Measurements from ENCODE around the gene HNRNPCL1.
"Not testable (repeated sequence)": the region's sequence is repeated elsewhere in the genome, so short reads cannot be mapped to it uniquely, and the experiment has no call there.

The HNRNPCL1 gene

DNA sequence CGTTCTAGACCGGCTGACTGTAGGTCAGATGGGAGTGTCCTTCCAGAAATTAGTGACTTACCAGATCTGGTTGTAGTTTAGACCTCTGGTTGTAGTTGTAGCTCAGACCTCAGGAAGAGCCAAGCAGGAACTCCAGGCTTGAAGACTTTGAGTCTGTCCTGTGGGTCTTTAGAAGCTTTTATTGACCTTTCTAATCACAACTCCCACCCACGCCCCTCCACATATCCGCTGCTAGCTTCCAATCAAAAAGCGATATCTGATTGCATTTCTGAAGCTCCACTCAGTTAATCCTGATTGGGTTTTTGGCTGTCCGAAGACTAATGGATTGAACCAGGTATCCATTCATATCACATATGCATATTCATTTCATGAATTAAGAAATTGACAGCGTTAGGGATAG is at the start of gene HNRNPCL1:
Gene HNRNPCL1 (minus strand): TSS at position 101 of the 400 bp plus-strand sequence. CDS start 431 bp downstream, outside the sequence.
- DNase-seq (ENCODE audit: low read depth); H3K4me3 ChIP-seq (ENCODE audit: low read depth, low read length): not testable (repeated sequence)

DNA sequence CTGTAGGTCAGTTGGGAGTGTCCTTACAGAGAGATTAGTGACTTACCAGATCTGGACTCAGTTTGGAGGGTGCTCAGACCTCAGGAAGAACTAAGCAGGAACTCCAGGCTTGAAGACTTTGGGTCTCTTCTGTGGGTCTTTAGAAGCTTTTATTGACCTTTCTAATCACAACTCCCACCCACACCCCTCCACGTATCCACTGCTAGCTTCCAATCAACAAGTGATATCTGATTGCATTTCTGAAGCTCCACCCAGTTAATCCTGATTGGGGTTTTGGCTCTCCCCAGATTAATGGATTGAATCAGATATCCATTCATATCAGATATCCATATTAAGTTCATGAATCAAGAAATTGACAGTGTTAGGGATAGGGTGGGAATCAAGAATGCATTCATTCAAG is 49.6 kb upstream of the HNRNPCL1 start, which contains the start of gene PRAMEF10:
Gene PRAMEF10 (minus strand): TSS at position 101 of the 400 bp plus-strand sequence. CDS start 2,423 bp downstream, outside the sequence.
- not testable (repeated sequence) for DNase-seq (ENCODE audit: low read depth); H3K4me3 ChIP-seq (ENCODE audit: low read depth, low read length)

DNA sequence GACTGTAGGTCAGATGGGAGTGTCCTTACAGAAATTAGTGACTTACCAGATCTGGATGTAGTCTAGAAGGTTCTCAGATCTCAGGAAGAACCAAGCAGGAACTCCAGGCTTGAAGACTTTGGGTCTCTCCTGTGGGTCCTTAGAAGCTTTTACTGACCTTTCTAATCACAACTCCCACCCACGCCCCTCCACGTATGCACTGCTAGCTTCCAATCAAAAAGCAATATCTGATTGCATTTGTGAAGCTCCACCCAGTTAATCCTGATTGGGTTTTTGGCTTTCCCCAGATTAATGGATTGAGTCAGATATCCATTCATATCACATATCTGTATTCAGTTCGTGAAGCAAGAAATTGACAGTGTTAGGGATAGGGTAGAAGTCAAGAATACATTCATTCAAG is 37.6 kb upstream of the HNRNPCL1 start, which contains the start of gene PRAMEF4:
Gene PRAMEF4 (minus strand): TSS at position 101 of the 400 bp plus-strand sequence. CDS start 2,807 bp downstream, outside the sequence.
- DNase-seq (ENCODE audit: low read depth); H3K4me3 ChIP-seq (ENCODE audit: low read depth, low read length): not testable (repeated sequence)

DNA sequence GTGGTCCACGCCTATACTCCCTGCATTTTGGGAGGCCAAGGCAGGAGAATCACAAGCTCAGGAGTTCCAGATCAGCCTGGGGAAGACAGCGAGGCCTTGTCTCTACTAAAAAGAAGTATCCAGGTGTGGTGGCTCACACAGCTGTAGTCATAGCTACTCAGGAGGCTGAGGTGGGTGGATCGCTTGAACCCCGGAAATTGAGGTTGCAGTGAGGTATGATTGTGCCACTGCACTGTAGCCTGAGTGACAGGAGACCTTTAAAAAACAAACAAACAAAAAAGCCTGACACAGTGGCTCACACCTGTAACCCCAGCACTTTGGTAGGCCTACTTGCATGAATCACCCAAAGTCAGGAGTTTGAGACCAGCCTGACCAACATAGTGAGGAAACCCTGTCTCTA is 29.9 kb upstream of the HNRNPCL1 start:
- not testable (repeated sequence) for H3K4me3 ChIP-seq (ENCODE audit: low read depth, low read length); DNase-seq (ENCODE audit: low read depth)

DNA sequence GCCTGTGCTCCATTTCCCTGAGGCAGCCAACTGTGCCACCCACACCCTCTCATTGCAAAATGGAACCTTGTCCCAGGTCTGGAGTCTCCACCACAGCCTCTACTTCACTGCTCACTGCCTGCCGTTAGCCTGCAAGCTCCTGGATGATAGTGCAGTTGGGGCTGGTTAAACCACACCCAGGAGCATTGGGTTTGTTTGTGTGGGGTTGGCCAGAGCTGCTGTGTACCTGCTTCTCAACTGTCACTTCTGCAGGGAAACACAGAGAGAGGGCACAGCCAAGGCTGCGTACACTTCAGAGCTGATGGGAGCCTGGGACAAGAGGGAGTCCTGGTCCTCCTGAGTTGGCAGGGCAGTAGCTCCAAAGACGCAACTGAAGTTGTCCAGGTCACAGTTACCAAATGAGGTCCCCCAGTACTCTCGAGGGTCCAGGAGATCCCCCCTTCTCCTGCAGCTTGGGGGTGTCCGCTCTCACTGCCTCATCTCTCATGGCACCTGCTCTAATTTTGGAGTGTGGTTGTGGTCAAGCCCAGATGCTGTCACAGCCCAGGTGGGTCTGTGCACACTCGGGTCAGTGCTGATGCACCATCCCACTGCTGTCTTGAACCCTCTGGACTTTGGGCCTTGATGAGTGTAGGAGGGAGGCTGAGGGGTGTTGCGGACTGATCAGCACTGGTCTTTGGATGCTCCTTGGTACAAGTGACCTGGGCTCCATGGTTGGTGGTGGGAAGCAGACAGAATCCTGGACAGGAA is 14.8 kb upstream of the HNRNPCL1 start:
- H3K4me3 ChIP-seq (ENCODE audit: low read depth, low read length); DNase-seq (ENCODE audit: low read depth): not testable (repeated sequence)

DNA sequence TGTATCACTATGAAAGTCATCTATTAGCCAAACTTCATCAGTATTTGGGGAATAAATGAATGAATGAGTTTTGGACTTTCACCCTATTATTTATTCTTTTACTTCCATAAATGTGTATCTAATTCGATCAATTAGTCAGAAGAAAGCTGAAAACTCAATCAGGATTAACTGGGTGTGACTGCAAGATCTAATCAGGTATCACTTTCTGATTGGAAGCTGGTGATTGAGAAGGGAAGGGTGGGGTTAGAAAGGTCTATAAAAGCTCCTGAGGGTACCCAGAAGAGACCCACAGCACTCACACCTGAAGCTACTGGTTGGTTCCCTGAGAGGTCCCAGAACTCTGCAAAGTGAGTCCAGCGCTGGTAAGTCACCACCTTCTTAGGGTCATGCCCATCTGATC is 8.3 kb upstream of the HNRNPCL1 start, which contains the start of gene PRAMEF2:
Gene PRAMEF2 (plus strand): TSS at position 301 of the 400 bp plus-strand sequence. CDS start 1,924 bp downstream, outside the sequence.
- not testable (repeated sequence) for H3K4me3 ChIP-seq (ENCODE audit: low read depth, low read length); DNase-seq (ENCODE audit: low read depth)

DNA sequence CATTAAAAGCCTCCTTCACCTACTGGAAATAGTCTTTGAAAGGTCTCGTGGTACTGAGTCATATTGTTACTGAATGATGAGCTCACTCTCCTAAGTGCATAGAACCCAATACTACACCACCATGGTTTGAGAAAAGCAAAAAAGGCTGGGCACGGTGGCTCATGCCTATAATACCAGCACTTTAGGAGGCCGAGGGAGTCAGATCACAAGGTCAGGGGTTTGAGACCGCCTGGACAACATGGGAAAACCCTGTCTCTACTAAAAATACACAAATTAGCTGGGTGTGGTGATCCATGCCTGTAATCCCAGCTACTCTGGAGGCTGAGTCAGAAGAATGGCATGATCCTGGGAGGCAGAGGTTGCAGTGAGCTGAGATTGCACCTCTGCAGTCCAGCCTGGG is 3.3 kb upstream of the HNRNPCL1 start:
- TF ChIP-seq, protein P1, sequence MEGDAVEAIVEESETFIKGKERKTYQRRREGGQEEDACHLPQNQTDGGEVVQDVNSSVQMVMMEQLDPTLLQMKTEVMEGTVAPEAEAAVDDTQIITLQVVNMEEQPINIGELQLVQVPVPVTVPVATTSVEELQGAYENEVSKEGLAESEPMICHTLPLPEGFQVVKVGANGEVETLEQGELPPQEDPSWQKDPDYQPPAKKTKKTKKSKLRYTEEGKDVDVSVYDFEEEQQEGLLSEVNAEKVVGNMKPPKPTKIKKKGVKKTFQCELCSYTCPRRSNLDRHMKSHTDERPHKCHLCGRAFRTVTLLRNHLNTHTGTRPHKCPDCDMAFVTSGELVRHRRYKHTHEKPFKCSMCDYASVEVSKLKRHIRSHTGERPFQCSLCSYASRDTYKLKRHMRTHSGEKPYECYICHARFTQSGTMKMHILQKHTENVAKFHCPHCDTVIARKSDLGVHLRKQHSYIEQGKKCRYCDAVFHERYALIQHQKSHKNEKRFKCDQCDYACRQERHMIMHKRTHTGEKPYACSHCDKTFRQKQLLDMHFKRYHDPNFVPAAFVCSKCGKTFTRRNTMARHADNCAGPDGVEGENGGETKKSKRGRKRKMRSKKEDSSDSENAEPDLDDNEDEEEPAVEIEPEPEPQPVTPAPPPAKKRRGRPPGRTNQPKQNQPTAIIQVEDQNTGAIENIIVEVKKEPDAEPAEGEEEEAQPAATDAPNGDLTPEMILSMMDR (conservative IDR thresholded peaks at IDR 0.05; ENCODE audit: low read depth, low read length): no peak

DNA sequence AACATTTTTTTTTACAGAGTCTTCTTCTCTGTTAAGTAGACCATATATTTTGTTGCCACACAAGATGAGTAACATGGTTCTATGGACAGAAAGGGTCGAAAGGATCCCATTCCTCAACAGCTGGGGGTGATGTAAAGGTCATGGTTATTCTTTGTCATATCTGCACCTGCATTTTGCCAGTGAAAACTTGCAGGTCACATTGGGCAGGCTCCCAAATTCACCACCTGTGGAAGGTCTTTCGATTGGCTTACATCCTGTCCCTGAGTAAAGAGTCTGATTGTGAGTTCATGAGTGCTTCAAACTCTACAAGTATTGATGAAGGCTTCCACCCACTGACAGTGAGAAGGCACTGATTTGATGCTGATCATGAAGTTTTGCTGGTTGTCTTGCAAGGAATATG is 15.3 kb downstream of the HNRNPCL1 start:
- not testable (repeated sequence) for DNase-seq (ENCODE audit: low read depth); H3K4me3 ChIP-seq (ENCODE audit: low read depth, low read length)

More for the DNA sequence above, 3.3 kb upstream of the HNRNPCL1 start:
- no peak for DNase-seq (ENCODE audit: low read depth)
- no peak overlapping the region for H3K4me3 ChIP-seq (ENCODE audit: low read depth, low read length)

DNA sequence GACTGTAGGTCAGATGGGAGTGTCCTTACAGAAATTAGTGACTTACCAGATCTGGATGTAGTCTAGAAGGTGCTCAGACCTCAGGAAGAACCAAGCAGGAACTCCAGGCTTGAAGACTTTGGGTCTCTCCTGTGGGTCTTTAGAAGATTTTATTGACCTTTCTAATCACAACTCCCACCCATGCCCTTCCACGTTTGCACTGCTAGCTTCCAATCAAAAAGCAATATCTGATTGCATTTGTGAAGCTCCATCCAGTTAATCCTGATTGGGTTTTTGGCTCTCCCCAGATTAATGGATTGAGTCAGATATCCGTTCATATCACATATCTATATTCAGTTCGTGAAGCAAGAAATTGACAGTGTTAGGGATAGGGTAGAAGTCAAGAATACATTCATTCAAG is 17.2 kb downstream of the HNRNPCL1 start, which contains the start of gene PRAMEF11:
Gene PRAMEF11 (minus strand): TSS at position 101 of the 400 bp plus-strand sequence. CDS start 2,621 bp downstream, outside the sequence.
- not testable (repeated sequence) for DNase-seq (ENCODE audit: low read depth); H3K4me3 ChIP-seq (ENCODE audit: low read depth, low read length)

DNA sequence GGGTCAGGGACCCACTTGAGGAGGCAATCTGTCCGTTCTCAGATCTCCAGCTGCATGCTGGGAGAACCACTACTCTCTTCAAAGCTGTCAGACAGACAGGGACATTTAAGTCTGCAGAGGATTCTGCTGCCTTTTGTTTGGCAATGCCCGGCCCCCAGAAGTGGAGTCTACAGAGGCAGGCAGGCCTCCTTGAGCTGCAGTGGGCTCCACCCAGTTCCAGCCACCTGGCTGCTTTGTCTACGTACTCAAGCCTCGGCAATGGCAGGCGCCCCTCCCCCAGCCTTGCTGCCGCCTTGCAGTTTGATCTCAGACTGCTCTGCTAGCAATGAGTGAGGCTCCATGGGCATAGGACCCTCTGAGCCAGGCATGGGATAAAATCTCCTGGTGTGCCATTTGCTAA is 29.5 kb downstream of the HNRNPCL1 start:
- DNase-seq (ENCODE audit: low read depth); H3K4me3 ChIP-seq (ENCODE audit: low read depth, low read length): not testable (repeated sequence)

DNA sequence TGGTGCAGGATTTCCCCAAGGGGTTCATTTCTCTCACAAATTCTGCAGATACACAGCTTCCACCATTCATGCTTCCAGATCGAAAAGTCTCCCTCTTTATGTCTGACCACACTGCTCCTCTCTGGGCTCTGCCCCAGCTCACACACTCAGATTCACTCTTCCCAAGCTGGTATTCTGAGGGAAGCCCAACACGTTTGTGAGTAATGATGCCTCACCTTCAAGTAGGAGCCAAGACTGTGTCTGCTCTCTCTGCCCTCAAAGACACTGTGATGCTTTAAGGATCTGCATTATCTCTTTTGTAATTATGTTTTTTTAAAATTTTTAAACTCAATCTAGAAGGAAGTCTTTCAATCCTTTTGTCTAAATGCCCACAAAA is 37.1 kb downstream of the HNRNPCL1 start:
- H3K4me3 ChIP-seq (ENCODE audit: low read depth, low read length): no peak overlapping the region
- TF ChIP-seq, protein P1 (conservative IDR thresholded peaks at IDR 0.05; ENCODE audit: low read depth, low read length): no peak
- DNase-seq (ENCODE audit: low read depth): no peak

DNA sequence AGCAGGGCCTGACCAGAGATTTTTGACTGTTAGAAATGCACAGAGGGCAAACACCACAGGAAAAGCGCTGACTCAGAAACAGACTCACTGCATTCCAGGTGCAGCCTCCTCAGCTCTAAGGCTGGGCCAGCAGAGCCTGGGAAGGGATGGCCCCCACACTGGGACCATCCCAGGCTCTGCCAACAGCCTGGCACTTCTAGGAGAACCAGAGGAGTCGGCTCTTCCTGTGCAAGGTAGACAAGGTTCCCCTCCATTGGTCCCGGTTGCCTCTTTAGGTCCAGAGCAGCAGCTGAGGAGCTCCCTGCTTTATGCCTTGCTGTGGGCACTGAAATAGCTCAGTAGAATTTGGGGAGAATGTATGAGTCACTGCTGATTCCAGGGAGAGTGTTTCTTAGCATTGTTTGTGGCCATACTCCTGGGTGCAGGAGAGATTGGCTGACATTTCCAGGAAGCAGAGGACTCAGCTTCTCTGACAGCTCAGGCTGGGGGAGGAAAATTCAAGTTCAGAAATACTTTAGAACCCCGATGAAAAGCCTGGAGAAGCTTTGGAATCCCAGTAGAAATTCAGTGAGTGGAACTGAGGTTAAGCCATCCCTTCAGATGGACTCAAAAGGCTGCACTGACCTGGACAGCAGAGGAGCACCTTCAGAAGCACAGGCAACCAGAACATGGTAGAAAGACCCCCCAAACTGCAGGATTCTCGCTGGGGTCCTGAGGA is 37.7 kb downstream of the HNRNPCL1 start:
- no peak for DNase-seq (ENCODE audit: low read depth)
- TF ChIP-seq, protein P1 (conservative IDR thresholded peaks at IDR 0.05; ENCODE audit: low read depth, low read length): no peak

More for the DNA sequence above, 37.7 kb downstream of the HNRNPCL1 start:
- no peak overlapping the region for H3K4me3 ChIP-seq (ENCODE audit: low read depth, low read length)
